ENCODE data around the gene FXR2.
"Not testable (repeated sequence)": the region's sequence is repeated elsewhere in the genome, so short reads cannot be mapped to it uniquely, and the experiment has no call there.

The FXR2 gene

DNA sequence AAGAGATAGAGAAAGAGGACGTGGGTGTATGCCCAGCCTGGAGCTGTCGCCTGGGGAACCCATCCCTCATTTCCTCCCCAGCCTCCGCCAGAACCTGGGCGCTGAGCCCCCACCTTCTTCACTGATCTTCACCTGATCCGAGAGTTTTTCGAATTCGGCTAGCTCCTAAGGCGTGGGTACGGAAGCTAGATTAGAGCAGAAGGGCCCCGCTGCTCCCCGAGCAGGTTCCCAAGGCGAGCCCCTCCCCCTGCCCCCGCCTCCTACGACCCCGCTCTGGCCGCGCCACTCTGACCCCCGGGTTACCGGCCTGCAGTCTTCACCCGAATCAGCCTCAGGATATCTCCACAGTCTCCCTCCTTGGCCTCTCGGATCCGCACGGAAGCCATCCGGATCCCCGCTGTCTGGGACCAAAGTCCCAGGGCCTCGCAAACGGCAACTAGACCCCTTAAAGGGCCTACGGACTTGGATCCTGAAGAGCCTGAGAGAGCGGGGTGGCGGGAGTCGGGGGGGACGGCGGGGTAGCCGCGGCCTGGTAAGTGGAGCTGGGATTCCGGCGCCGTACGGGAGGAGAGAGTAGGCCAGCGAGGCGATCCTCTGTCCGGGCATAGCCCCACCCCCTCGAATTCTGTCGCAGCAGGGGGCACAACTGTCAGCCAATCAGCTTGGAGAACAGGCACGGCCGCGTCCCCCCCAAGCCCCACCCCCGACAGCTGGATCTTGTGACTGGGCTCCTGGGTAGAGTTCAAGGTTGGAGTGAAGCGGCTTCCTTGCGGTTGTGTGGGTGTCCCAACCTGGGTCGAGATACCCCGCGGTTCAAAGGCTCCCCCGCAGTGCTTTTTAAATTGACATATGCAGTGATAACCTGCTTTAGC is 12.8 kb upstream of the FXR2 start, which contains the start of gene SAT2:
Gene SAT2, minus strand, starts transcription at position 572 of the 872 bp plus-strand sequence. Its CDS starts 186 bp downstream, at position 386.
- DNase-seq (ENCODE audit: low spot score): peak; percentile 94

DNA sequence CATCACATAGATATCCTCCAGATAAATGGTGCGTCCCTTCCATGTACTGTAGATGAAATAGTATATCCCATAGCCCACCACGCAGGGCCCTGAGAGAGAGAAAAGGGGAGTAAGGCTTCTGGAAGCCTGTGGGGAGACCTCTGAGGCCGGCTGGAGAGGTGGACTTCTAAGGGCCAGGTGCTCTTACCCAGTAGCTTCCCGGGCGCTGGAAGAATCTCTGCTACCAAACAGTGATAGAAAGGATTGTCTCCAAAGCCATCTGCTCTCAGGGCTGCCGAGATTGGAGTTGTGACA is 12.2 kb upstream of the FXR2 start:
- peak; percentile 71 for DNase-seq (ENCODE audit: low spot score)

DNA sequence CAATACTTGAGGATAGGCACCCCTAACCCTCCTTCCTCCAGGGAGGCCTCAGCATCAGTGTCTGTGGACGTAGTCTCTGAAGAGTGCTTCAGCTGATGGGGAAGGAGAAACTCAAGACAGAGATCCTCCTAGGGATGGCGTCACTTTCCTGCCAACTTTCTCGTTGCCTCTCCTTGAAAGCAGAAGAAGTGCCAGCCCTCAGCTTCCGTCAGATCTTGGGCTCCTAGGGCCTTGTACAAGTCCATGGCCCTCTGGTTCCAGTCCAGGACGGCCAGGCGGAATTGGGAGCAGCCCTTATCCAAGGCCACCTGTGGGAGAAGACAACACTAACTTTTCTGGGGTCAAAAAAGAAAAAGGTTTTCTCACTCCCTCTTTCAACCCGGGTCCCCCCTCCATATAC is 11.6 kb upstream of the FXR2 start:
- no peak for DNase-seq (ENCODE audit: low spot score)

DNA sequence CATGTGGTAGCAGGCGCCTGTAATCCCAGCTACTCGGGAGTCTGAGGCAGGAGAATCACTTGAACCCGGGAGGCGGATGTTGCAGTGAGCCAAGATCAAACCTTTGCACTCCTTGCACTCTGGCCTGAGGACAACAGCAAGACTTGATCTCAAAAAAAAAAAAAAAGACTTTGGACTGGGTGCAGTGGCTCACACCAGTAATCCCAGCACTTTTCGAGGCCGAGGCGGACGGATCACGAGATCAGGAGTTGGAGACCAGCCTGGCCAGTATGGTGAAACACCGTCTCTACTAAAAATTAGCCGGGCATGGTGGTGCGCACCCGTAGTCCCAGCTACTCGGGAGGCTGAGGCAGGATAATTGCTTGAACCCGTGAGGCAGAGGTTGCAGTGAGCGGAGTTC is 11.1 kb upstream of the FXR2 start:
- not testable (repeated sequence) for DNase-seq (ENCODE audit: low spot score)

DNA sequence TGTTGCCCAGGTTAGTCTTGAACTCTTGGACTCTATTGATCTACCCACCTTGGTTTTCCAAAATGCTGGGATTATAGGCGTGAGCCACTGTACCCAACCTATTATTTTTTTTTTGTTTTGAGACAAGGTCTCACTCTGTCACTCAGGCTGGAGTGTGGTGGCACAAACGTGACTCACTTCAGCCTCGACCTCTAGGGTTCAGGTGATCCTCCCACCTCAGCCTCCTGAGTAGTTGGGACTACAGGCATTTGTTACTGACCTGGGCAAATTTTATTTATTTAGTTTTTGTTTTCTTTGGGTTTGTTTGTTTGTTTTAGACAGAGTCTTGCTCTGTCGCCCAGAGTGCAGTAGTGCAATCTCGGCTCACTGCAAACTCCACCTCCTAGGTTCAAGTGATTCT is 9.0 kb upstream of the FXR2 start:
- DNase-seq (ENCODE audit: low spot score): no peak

DNA sequence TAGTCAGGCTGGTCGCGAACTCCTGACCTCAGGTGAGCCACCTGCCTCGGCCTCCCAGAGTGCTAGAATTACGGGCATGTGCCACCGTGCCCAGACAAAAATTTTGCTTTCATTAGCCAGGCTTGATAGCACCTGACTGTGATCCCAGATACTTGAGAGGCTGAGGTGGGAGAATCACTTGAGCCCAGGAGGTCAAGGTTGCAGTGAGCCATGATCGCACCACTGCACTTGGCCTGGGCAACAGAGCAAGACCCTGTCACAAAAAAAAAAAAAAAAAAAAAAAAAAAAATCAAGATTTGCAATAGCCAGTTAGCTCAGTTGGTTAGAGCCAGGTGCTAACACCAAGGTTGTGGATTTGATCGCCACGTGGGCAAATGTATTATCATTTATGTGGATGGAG is 6.1 kb upstream of the FXR2 start:
- no peak for DNase-seq (ENCODE audit: low spot score)

DNA sequence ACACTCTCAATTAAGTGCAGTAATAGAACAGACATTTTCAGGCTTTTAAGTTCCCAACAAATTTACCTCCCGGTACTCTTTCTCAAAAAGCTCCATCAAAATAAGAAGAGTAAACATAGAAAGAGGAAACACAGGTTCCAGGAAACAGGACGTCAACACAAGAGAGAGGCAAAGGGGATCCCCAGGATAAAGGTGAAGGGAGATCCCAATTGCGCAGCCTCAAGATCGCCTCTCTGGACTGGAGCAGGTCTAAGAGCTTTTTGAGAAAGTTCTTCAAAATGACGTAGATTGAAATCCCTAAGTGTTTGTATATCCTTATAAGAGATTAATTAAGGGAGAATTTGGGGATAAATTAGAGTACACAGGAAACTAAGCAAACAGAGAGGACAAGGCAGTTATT is 3.9 kb upstream of the FXR2 start:
- no peak for DNase-seq (ENCODE audit: low spot score)

DNA sequence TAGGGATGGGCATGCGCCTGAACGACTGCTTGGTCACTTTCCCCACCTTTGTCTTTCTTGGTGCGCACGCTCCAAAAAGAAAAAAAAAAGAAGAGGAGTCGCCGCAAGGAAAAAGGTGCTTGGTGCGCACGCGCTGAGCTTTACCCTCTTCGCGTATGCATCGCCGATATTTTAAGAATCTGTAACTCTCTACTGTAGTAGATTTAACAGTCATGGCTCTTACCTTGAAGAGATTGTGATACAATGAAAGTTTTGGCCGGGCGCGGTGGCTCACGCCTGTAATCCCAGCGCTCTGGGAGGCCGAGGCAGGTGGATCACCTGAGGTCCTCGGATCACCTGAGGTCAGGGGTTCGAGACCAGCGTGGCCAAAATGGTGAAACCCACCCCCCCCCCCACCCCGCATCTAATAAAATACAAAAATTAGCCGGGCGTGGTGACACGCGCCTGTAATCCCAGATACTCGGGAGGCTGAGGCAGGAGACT is 609 bp upstream of the FXR2 start:
- DNase-seq (ENCODE audit: low spot score): no peak

DNA sequence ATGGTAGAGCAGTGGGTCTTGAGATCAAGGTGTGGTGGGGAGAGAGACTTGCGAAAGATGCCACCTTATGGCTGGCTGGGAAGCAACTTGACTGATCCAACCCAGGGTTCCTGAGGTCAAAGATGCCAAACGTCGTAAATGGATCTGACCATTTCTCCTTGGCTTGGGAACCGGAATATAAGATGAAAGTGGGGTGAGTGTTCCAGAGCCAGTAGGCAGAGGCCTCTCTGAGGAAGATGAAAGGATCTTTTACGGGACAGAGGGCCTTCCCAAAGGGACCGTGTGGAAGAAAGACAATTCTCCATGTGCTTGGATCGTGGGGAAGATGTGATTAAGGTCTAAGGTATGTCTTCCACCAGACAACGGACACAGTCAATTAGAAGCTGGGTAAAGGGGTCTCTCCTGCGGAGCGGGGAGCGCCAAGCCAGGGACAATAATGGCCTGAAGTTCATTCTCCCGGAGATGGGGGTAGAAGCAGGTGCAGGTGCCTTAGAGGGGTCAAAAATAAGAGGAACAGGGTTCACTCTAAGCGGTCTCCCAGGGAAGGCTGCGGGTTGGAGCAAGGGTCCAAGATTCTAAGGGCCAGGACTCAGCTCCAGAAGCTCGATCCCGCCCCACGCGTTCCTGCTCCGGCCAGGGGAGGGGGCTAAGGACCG is 800 bp downstream of the FXR2 start:
- DNase-seq (ENCODE audit: low spot score): peak; percentile 14

DNA sequence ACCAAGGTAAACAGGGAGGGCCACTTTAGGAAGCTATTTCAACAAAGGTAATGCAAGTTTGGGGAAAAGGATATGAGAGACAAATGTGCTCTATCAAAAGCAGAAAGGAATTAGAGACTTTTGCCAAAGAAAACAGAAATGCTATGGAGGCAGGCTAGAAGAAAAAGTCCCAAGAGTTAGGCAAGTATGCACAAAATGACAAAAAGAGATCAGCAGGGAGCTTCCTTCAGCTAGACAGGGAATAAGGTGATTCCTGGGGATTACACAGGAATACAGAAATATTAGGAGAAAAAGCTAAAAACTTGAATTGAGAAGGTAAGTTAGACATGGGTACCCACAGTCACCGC is 2.4 kb downstream of the FXR2 start:
- no peak for DNase-seq (ENCODE audit: low spot score)

DNA sequence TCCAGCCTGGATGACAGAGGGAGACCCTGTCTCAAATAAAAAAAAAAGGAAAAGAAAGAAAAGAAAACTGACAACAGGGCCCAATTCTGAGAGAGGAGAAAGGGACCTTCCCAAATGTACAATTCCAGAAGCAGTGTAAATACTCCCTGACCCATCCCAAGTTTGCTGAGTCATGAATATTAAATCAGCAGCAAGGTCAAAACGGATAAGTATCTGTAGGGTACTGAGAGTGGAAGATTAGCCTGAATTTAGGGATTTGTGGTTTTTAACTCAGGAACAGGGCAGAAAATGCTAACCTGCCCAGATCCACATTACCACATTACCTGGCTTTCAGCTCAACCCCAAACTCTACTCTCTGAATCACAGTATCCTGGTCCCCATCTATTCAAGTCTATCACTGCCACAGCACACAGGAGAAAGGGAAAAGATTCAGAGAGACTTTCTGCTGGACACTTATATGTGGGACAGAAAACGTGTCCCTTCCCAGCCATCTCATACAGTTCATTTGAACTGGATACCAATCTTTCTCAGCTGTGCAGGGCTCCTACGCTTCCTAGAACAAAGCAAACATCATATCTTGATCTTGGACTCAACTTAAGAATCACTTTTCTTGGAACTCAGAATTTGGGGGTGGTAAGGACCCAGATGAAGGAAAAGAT is 2.9 kb downstream of the FXR2 start:
- DNase-seq (ENCODE audit: low spot score): no peak

DNA sequence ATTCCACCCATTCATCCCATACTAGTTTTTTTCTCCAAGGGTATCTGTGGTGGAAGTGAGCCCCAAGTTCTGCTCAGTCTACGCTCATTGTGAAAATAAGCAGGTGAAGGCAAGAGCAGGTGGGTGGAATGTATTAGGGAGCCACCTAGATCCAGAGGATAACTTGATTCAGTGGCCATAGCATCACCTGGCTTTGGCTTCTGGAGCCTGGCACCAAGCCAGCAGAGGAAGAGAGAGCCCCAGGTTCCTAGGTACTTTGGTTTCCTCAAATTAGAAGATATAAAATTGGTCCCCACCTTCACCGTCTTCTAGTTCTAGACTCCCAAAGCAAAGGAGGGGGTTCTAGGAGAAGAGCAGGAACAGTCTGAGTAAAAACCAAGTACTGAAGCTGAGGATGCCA is 4.1 kb downstream of the FXR2 start:
- DNase-seq (ENCODE audit: low spot score): no peak

DNA sequence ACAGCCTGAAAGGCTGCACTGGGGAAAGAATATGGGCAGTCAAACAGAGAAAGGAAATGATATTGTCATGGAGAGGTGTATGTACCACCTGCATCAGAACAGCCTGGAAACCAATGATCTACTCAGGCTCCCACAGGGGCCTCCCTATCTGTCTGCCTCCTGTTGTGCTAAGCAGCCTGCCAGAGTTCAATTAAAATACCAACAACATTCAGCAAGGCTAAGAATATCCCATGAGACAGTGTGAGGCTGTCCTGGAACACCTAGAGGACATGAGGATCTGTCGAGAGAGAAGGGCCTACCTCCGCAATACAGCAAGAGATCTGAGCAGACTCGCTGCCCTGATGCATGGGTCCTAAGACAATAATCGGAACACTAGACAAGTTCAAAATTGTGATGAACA is 8.4 kb downstream of the FXR2 start:
- DNase-seq (ENCODE audit: low spot score): no peak

DNA sequence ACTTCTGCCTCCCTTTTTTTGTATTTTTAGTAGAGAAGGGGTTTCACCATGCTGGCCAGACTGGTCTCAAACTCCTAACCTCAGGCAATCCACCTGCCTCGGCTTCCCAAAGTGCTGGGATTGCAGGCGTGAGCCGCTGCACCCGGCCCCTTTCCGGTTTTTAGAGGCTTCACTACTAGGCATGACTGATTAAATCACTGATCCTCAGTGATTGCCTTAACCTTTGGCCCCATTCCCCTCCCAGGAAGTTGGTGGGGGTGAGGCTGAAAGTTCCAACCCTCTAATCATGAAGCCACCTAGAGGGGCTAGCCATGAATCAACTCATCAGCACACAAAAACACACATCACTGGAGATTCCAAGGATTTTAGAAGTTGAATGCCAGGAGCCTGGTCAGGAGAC is 17.1 kb downstream of the FXR2 start:
- DNase-seq (ENCODE audit: low spot score): not testable (repeated sequence)

DNA sequence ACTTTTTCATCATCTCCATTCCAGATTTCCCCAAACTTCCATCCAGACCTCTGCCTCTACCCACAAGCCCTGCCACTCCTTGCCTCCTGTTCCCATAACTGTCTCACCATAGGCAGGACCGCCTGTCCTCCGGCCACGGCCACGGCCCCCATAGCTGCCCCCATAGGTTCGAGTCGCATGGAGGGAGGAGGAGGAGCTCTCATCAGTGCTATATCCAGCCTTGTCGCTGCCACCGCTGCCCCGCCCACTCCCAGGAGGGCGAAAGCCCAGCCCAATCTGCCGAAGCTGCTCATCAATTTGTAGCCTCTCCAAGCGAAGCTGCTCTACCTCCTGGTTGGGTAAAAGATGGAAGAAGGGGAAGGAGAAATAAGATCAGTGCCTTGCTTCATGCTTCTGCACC is 21.4 kb downstream of the FXR2 start:
- DNase-seq (ENCODE audit: low spot score): no peak

DNA sequence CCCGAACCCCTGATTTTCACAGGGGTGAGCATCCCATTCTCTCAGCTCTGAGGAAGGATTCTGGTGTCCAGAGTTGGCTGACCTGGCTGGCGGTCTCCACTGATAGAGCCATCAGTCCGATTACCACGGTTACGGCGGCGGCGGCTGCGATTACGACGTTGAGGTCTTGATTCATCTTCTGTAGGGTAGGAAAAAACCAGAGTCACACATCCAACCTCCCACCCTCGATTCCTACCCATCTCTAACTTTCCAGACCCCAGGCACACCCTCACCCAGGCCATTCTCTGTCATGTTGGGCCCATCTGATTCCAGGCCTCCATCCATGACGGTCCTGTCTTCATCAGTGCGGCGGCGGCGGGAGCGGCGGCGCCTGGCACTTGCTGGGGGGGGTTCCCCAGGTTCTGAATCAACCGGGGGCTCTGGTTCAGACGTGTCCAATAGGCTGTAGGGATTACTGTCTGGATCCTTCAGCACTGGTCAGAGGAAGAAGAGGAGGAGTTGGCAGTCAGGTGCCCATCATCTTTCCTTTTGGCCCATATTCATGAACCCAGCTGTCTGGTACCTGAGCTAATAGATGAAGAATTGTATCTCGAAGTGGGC is 22.2 kb downstream of the FXR2 start:
- no peak for DNase-seq (ENCODE audit: low spot score)

DNA sequence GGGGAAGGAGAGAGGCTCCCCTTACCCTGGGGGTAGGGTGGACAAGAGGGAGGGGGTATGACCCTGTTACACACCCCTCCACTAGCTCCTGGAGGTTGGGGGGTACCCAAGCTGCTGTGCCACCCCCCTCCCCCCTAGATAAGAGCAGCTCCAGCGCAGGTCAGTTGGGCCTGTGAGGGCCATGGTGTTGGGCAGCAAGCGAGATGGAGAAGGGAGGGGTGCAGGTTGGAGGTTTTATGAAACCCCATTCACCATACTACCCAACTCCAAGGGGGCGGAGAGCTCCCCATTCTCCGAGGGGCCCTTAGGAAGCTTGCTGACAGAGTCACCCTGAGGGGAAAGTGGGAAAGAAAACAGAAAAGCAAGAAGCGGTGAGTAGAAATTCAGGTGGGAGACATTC is 23.1 kb downstream of the FXR2 start:
- DNase-seq (ENCODE audit: low spot score): no peak

DNA sequence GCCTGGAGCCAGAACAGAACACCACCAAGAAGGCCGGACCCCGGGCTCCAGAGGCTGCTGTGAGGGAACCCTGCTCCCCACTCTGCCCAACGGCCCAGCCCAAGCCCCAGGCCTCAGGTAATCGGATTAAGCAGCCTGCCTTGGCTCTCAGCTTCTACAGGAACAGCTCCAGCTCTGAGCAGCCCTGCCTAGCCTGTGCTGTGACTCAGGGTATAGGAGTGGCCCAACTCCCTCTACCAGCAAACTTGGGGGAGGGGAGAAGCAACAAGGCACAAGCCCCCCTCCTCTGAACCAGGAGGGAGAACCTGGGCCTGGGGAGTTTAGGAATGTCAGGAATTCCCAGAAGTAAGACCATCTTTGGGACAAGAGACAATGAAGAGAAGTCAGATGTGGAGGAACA is 24.0 kb downstream of the FXR2 start:
- DNase-seq (ENCODE audit: low spot score): peak; percentile 44

DNA sequence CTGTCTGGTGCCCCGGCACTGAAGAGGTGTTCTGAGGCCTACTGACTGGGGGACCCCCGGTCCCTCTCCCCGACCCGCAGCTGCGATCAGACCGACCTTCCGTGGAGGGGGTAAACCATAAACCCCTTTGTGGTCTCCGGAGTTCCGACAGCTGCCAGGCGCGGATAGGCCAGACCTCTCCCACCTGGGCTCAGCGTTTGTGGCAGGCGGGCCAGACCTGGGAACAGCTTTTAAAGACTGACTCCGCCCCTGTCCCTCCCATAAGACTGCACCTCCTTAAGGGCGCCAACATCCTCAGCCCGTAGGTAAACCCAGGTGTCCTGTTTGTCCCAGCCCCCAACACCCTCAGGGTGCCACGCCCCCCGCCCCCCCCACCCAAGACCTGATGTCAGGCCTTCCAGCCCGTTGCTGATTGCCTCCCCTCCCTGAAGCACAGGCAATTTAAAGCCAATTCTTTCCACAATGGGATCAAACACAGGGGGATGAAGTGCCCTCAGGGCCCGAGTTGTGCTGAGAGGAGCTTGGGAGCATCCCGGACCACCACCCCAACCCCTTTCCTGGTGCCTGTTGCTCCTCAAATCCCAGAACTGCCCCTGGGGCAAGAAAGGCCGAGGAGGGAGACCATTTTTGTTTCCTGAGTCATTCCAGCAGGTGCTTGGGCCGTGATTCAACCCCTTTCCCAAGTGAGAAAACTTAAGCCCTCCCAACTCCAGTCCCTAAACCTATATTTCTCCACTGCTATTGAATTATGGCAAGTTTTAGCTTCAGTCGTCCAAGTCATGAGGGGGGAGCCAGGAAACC is 24.6 kb downstream of the FXR2 start, which contains the start of gene SOX15:
Gene SOX15, minus strand, starts transcription at position 204 of the 801 bp plus-strand sequence. CDS start 418 bp downstream, outside the sequence.
- DNase-seq (ENCODE audit: low spot score): peak; percentile 30

DNA sequence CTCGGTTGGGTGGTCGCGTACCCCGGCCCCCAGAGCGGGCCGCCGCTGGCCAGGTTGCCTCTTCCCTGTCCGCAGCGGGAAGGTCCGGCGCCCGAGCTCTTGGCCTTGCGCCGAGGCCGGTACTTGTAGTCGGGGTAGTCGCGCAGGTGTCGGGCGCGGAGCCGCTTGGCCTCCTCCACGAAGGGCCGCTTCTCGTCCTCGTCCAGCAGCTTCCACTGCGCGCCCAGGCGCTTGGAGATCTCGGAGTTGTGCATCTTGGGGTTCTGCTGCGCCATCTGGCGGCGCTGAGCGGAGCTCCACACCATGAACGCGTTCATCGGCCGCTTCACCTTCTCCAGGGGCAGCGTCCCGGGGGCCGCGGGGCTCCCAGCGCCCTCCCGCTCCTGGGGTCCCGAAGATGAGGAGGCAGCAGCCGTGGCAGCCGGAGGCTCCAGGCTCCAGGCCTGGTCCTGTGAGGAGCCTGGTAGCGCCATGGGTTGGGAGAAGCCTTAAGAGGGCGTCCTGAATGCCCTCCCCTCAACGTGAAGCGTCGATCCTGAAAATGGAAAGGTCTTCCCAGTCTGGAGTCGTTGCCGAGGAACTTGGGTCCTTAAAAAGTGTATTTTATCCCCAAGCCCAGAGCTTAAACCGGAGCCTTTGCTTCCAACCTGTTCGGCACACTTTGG is 25.4 kb downstream of the FXR2 start:
- peak; percentile 92 for DNase-seq (ENCODE audit: low spot score)

DNA sequence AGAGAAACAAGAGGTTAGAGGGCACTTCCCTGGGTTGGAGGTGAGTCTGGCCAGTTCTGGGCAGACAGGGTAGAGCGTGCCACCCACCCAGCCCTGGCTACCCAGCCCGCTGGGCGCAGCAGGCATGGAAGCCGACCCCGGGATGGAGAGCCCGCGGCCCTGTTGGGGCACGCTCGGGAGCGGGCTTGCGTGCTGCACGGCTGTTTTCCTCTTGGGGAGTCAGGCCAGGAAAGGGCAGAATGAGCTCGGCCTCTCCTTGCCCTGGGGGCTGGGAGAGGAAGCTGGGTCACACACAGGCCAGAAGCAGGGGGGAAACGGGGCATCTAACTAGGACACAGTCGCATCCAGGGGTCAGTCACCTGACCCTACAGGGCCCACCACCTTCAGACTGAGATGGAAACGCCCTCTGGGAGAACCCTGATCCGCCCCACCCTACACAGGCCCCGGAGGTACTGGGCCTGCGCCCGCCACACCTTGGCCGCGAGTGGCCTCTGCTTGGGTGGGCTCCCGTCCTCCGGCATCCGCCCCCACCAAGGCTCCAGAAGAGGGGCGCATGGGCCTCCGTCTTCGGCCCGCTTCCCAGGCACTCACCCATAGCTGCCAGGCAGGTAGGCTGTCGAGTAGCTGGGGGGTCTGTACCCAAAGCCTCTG is 26.0 kb downstream of the FXR2 start:
- DNase-seq (ENCODE audit: low spot score): peak; percentile 30

Data from cerebellar cortex (tissue), 1 donor.